Inflammatory macrophage treated with lipopolysaccharide for 1 hour (primary cell): Measurements from ENCODE around the gene HAND1.

Experiments
- DNase-seq, 2 donors: peaks; one replicate each; pipeline ENCODE4 v3.0.0-alpha.2; 2020 to 2022

Gene HAND1

DNA sequence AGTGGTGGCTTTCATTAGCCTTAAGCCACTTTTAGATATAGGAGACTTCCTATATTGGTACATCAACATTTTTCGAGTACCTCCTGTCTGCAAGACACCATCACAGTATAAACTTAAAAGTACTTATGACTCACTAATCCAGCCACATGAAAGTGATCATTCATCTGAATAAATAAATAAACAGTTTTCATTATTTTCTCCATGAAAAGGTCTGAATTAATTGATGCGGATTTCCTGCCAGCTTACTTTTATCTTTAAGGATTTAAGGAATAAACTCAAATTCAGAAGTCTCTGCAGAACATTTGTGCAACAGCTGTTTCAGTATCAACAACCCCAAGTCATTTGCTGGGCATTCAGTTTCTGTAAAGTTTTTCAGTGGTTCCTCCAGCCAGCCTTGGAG, 28.2 kb downstream of the HAND1 start:
- DNase-seq = no peak

DNA sequence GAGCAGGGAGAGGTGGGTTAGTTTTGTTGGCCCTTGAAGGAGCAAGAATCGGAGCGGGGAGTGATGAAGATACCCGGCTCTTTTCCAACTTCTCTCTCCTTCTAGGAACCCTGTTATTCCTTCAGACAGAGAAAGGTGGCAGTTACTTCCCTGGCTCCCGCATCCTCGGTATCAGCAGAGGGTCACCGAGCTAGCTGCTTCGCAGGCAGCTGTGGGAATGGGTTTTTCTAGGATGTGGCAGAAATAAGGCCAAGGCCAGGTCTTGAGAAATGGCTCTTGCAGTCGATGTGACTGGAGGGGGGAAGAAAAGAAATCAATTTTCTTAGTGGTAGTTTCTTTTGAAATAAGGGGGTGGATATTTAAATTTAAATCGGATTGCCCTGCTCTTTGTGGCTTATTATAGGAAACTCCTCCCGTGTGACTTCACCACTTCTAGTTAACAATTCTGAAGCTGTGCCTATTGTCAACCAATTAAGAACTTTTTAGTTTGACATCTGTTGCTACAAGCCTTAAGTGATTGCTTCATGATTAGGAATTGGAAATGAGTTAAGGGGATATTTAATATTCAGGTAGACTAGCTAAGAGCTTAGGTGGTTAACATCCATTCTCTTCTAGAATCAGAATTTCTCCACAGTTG, 30.8 kb downstream of the HAND1 start:
- peak; percentile 32 to 34 for DNase-seq

DNA sequence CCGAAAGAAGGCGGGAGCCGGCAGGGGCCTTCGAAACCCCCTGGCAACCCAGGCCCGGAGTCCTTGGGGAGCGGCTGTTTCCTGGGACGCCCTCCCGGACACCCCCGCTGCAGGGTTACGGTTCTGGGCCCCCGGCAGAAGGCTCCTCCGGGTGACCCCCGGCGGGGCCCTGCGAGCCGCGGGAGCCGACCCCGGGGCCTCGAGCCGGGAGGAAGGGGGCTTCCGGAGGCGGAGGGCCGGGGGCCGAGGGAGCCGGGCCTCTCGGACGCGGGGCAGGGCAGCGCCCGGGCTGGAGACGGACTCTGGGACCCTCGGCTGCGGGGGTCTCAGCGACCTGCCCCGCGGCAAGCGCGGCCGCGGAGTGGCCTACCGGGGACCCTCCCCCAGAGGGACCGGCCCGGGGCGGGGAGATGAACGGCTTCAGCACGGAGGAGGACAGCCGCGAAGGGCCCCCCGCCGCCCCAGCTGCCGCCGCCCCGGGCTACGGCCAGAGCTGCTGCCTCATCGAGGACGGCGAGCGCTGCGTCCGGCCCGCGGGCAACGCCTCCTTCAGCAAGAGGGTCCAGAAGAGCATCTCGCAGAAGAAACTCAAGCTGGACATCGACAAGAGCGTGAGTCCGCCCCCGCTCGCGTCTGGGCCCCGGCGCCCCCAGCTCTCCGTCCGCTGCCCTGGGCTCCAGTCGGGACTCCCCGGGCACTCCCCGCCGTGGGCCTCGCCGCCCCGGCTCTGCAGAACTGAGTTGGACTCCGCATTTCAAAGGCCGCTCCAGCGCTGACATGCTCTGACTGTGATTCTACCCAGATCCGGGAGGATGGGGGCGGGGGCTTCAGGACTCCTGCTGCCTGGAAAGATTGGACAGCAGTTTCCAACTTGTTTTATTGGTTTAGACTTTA, 31.6 kb downstream of the HAND1 start:
- peak; percentile 38 to 43 for DNase-seq

DNA sequence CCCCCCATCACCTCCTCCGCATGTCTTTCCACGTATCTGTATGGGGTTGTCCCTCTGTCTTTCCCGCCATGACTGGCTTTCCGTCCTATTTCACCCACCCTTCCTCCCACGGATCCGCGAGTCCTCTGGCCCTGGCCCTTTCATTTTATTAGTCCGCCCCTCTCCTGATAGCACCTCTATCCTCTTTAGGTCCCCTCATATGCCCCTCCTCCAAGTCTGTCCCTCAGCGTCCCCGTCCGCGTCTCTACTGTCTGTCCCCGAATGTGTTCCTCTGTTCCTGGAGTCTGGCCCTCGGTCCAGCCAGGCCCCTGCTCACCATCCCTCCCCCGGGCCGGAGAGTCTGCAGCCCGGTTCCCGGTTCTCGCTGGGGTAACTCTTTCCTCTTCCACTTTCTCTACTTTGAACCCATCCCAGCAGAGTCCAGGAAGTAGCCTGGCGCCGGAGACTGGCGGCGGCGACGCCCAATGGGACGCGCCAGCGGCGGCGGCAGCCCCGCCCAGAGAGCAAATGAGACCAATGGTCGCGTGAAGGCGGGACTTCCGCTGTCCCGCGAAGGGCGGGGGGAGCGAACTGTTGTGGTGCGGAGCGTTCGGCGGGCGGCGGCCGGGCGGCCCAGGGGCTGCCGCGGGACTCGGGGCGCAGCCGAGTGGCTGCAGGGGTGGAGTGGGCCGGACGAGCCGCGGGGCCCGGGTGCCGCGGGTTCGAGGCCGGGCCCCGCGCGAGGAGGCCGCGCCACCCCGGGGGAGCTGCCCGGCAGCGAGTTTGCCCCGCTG, 32.4 kb downstream of the HAND1 start, which contains the start of gene SAP30L:
Gene SAP30L (plus strand): TSS at position 576 of the 773 bp plus-strand sequence. CDS start 608 bp downstream, outside the sequence.
- peak; percentile 94 to 98 for DNase-seq

DNA sequence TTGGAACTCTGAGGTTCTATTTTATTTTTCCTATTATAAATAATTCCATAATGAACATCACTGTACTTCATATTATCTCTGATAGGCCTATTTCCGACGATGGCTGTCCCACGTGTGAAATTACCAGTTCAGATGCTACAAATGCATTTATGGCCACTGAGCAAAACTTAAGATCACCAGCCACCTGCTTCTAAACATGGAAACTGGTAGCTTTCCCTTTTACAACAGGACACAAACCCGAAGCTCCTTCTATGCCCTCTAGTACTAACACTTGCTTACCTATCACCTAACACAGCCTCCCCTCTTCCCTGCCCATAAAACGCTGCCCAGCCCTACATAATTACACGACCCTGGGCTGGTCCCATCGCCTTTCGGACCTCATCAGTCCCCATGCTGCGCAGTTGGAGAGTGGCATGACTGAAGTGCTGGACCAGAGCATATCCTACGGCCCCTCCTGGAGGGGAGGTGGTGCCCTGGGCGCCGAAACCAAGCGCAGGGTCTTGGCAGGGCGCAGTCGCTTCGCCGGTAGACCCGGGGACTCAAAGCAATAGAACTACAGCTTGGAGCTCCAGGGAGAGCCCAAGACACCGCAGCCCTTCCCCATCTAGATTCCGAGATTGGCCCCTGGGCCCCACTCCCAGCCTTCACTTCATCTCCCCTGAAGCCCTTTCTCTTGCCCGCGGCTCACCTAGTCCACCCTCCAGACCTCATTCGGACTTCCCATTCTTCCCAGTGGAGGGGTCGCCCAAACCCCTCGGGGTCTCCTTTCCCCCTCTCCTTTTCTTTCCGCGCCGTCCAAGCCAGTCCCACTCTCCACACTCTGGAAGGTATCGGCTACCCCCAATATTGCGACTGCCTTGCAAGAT, 33.2 kb downstream of the HAND1 start:
- no peak for DNase-seq

DNA sequence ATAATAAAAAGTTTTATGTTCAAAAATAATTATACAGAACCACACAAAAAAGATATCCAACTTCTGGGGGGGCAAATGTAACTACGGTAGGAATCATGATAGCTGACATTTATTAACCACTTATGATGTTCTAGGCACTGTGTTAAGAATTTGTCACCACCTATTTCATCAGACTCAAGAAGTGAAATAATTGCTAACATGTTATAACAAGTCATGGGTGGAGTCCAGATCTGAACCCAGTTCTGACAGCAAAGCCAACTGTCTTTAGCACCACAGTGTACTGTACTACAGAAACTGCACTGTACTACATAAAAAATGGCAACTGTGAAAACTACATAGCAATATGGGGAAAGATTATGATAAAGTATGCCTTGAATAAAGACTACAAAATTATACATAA, 35.2 kb downstream of the HAND1 start:
- DNase-seq = no peak

DNA sequence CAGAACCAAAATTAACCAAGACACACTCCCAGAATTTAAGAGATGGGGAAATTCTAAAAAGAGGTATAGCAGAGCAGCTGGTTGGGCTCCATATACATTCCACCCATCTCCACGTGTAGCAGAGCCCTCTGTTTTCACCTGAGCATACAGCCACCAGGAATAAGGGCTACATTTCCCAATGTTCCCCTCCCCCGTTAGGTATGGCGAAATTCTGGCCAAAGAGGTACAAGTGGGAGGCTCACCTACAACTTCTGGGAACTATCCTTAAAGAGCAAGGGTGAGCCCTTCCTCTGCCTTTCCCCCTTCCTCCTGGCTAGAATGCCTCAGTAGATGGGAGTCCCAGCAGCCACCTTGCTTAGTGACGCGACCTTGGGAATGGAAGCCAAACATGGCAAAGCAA, 37.5 kb downstream of the HAND1 start:
- no peak for DNase-seq

DNA sequence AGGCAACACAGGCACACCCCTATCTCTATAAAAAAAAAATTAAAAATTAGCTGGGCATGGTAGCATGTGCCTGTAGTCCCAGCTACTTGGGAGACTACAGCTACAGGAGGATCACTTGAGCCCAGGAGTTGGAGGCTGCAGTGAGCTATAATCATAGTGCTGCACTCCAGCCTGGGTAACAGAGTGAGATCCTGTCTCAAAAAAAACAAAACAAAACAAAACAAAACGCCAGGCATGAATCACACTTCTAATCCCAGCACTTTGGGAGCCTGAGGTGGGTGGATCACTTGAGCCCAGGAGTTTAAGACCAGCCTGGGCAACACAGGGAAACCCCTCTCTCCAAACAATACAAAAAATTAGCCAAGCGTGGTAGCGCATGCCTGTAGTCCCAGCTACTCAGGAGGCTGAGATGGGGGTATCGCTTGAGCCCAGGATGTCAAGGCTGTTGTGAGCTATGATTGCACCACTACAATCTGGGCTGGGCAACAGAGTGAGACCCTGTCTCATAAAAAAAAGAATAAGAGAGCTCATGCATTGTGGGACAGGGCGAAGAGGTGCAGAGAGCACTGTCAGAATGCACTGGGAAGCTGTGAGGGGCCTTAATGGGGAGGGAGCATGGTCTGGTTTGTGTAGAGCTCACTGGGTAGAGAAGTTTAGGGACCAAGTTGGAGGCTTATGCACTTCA, 40.6 kb downstream of the HAND1 start:
- no peak for DNase-seq

DNA sequence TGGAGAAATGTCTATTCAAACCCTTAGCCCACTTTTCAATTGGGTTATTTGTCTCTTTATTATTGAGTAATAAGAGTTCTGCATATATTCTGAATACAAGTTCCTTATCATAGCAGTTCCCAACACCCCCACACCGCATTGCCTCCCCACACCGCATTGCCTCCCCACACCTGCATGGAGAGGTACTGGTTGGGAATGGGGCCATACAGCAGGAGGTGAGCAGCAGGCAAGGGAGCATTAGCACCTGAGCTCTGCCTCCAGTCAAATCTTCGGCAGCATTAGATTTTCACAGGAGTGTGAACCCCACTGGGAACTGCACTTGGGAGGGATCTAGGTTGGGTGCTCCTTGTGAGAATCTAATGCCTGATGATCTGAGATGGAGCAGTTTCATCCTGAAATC, 42.8 kb downstream of the HAND1 start:
- DNase-seq = no peak

DNA sequence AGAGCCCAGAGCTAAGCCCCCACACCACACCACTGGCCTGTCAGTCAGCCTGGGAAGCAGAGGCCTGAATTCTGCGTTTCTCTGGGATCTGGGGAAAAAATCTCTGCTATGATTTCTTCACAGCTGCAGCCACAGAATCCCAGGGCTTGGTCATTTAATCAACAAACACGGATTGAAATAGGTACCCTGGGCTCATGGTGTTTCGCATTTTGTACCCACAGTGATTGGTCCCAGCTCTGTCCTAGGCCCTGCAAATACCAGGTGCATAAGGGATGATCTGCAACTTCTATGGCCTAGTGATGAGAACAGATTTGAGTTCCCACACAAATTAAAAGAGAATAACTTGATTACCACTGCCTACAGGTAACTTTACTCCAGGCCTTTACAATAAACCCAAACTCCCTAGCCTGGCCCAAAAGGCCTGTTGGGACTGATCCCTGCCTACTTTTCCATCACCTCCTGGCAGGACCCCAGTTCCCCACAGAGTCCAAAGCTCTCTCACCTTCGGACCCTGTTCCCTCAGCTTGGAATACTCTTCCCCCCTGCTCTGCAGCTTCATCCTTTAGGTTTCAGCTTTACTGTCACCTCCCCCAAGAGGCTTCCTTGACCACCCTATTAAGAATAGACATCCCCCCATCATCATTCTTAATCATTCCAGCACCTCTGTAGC, 46.9 kb downstream of the HAND1 start:
- DNase-seq = no peak

DNA sequence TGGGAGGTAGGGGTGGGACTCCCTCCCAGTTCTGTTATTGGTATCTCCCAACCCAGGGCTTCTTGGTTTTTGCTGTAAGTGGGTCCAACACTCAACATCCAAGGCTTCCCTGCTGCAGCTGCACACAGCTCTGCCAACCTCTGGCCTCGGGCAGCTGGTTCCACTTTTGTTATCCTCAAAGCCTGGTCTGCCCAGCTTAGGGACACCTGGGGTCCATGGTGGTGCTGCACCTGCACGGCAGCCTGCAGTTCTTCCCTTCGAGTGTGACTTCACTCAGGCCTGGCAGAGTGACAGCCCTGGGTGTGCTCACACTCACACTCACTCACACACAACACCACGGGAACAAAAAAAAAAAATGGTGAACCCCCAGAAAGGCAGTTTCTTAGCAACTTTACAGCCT, 47.6 kb downstream of the HAND1 start:
- DNase-seq = no peak

DNA sequence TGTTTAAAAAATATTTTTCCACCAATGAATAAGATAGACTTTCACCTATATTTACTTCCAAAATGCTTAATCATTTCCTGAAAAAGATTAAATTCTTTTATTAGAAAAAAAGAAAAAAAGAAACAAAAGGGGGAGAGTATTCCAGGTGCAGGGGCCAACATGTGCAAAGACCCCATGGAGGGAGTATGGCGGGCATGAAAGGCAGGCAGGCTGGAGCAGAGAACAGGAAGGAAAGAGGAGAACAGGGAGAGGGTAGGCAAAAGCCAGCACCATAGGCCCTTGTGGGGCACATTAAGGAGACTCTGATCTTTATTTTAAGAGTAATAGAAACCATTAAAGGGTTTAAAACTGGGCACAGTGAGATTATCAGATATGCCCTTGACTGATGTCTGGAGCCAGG, 48.7 kb downstream of the HAND1 start:
- no peak for DNase-seq

DNA sequence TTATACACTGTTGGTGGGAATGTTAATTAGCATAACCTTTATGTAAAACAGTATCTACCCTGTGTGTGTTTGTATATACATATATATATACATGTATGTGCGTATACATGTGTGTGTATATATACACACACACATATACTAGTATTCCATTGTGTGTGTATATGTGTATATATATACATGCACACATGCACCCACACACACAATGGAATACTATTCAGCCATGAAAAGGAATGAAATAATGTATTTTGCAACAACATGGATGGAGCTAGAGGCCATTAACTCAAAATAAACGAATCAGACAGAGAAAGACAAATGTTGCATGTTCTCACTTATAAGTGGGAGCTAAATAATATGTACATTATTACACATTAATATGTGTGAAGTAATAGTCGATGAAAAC, 49.8 kb downstream of the HAND1 start:
- no peak for DNase-seq
